ENCODE results near the gene GNE. TPM values are rescaled to one million over a fixed set of nuclear protein-coding genes. Genes with fewer than 3 reads are reported as not detected.

The GNE gene
- total and polyA plus RNA-seq, 2 donors: 5.3 to 6.0 TPM

DNA sequence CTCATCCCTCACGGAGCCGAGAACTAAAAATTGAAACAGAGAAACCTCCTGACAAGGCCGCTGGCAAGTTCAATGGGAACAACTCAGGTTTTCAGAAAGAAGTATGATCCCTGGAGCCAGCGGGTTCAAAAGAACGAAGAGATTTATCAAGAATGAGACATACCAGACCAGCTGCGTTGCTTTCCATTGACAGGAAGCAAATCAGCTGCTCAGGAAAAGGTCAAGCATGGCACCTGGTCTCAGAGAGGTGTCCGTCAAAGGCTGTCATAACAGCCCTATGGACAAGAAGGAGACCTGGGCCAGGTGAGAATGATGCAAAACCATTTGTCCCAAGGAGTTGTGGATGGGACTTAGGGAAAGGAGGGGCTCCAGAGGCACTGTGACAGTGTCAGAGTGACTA lies 34.9 kb upstream of the GNE start:
- no peaks in the 10 kb centered on the region for H3K27me3 ChIP-seq (ENCODE audit: control insufficient read depth in 2 of 2, insufficient read depth in 1 of 2, low read length in 1 of 2)
- no peaks in the 10 kb centered on the region for H3K36me3 ChIP-seq (ENCODE audit: control insufficient read depth in 2 of 2, insufficient read depth in 2 of 2, low read length in 1 of 2)
- H3K4me3 ChIP-seq (ENCODE audit: low read length in 2 of 2): no peak overlapping the region
- DNase-seq (ENCODE audit: low read depth in 6 of 9, low spot score in 9 of 9): no peak
- H3K27ac ChIP-seq (ENCODE audit: low read depth in 1 of 2, low read length in 1 of 2): no peak overlapping the region
- WGBS: 98% methylated on average over 7 of the region's 7 CpGs
- H3K9me3 ChIP-seq (ENCODE audit: control insufficient read depth in 2 of 2, insufficient read depth in 1 of 2, low read length in 1 of 2): no peaks in the 10 kb centered on the region
- H3K4me1 ChIP-seq (ENCODE audit: control insufficient read depth in 2 of 2, insufficient read depth in 2 of 2, low read length in 2 of 2): no peaks in the 10 kb centered on the region

DNA sequence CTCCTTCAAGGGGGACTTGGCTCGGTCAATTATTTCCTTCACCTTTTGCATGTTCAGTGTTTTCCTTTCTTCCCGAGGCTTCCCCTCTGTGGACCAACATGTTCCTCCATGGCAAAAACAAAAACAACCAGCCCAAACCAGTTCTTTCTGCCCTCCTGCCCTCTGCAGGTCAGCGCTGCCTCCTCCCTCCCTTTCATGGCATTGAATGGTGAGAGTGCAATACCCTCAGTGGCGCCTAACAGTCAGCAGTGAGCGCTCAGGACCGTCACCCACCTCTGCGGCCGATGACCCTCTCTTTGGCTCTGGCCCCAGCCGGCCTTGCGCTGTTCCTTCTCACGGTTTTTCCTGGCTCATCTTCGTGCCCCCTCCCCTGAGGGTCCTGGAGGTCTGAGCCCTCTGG lies 34.4 kb upstream of the GNE start:
- no peaks in the 10 kb centered on the region for H3K4me1 ChIP-seq (ENCODE audit: control insufficient read depth in 2 of 2, insufficient read depth in 2 of 2, low read length in 2 of 2)
- H3K27me3 ChIP-seq (ENCODE audit: control insufficient read depth in 2 of 2, insufficient read depth in 1 of 2, low read length in 1 of 2): no peaks in the 10 kb centered on the region
- DNase-seq (ENCODE audit: low read depth in 6 of 9, low spot score in 9 of 9): no peak
- 94% methylated on average over 12 of the region's 12 CpGs for WGBS
- no peak overlapping the region for H3K4me3 ChIP-seq (ENCODE audit: low read length in 2 of 2)
- H3K27ac ChIP-seq (ENCODE audit: low read depth in 1 of 2, low read length in 1 of 2): no peak overlapping the region
- H3K36me3 ChIP-seq (ENCODE audit: control insufficient read depth in 2 of 2, insufficient read depth in 2 of 2, low read length in 1 of 2): no peaks in the 10 kb centered on the region
- H3K9me3 ChIP-seq (ENCODE audit: control insufficient read depth in 2 of 2, insufficient read depth in 1 of 2, low read length in 1 of 2): no peaks in the 10 kb centered on the region

DNA sequence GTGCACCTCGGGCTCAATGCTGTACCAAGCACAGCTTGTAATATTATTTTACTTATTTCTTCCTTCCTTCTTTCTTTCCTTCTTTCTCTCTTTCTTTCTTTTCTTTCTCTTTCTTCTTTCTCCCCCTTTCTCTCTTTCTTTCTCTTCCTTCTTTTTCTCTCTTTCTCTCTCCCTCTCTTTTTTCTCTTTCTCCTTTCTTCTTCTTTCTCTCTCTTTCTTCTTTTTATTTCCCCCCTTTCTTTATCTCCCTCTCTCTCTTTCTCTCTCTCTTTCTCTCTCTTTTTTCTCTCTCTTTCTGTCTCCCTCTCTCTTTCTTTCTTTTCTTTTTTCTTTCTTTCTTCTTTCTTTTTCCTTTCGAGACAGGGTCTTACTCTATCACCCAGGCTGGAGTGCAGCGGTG lies 32.7 kb upstream of the GNE start:
- H3K4me3 ChIP-seq (ENCODE audit: low read length in 2 of 2): no peak overlapping the region
- no peaks in the 10 kb centered on the region for H3K4me1 ChIP-seq (ENCODE audit: control insufficient read depth in 2 of 2, insufficient read depth in 2 of 2, low read length in 2 of 2)
- no peak overlapping the region for H3K27ac ChIP-seq (ENCODE audit: low read depth in 1 of 2, low read length in 1 of 2)
- no peaks in the 10 kb centered on the region for H3K36me3 ChIP-seq (ENCODE audit: control insufficient read depth in 2 of 2, insufficient read depth in 2 of 2, low read length in 1 of 2)
- no peaks in the 10 kb centered on the region for H3K9me3 ChIP-seq (ENCODE audit: control insufficient read depth in 2 of 2, insufficient read depth in 1 of 2, low read length in 1 of 2)
- DNase-seq (ENCODE audit: low read depth in 6 of 9, low spot score in 9 of 9): no peak
- no peaks in the 10 kb centered on the region for H3K27me3 ChIP-seq (ENCODE audit: control insufficient read depth in 2 of 2, insufficient read depth in 1 of 2, low read length in 1 of 2)
- WGBS: 97% methylated on average over 3 of the region's 3 CpGs

DNA sequence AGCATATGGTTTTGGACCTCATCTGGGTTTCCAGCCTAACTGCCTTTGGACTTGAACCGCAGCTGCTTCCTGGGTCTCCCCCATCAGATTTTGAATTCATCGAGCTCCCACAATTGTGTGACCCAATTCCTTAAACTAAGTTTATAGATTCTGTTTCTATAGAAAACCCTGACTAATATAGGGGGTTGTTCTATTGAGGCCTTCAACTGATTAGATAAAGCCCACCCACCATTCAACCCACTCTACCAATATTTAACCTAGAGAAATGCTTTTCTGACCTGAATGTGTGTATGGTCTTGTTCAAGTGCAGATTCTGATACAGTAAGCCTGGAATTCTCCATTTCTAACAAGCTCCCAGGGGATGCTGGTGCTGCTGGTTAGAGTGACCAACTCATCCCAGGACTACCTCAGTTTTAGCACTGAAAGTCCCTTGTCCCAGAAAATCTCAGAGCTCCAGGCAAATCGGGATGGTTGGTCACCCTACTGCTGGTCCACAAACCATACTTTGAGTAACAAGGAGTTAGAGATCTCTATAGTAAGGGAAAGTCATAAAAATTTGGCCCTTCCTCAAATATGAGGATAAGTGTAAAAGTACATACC lies 31.7 kb upstream of the GNE start:
- Histone ChIP-seq H3K9me3 (ENCODE audit: control insufficient read depth in 2 of 2, insufficient read depth in 1 of 2, low read length in 1 of 2) (no peaks in the 10 kb centered on the region), H3K4me1 (ENCODE audit: control insufficient read depth in 2 of 2, insufficient read depth in 2 of 2, low read length in 2 of 2) (no peaks in the 10 kb centered on the region), H3K27ac (ENCODE audit: low read depth in 1 of 2, low read length in 1 of 2) (no peak overlapping the region), H3K4me3 (ENCODE audit: low read length in 2 of 2) (no peak overlapping the region), H3K27me3 (ENCODE audit: control insufficient read depth in 2 of 2, insufficient read depth in 1 of 2, low read length in 1 of 2) (no peaks in the 10 kb centered on the region), H3K36me3 (ENCODE audit: control insufficient read depth in 2 of 2, insufficient read depth in 2 of 2, low read length in 1 of 2) (no peaks in the 10 kb centered on the region)
- WGBS: 95% methylated on average over 3 of the region's 3 CpGs
- DNase-seq (ENCODE audit: low read depth in 6 of 9, low spot score in 9 of 9): no peak

DNA sequence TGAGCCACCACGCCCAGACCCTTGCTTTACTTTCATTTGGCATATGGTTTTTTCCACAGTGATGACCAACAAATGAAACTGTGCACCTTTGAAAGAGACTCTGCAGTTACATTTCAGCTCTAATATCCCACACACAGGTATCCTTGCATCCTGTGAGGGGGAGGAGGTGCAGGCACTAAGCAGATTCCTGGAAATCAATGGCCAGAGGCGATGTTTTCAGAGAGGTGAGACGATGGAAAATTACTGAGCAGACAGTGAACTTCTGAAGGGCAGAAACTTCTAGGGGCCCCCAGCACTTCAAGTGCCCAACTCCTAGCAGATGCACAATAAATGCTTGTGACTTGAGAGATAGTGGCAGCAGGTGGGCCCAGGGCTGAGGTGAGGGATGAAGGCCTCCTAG lies 29.8 kb upstream of the GNE start:
- no peak overlapping the region for H3K4me3 ChIP-seq (ENCODE audit: low read length in 2 of 2)
- H3K27ac ChIP-seq (ENCODE audit: low read depth in 1 of 2, low read length in 1 of 2): no peak overlapping the region
- H3K9me3 ChIP-seq (ENCODE audit: control insufficient read depth in 2 of 2, insufficient read depth in 1 of 2, low read length in 1 of 2): no peaks in the 10 kb centered on the region
- no peaks in the 10 kb centered on the region for H3K4me1 ChIP-seq (ENCODE audit: control insufficient read depth in 2 of 2, insufficient read depth in 2 of 2, low read length in 2 of 2)
- H3K27me3 ChIP-seq (ENCODE audit: control insufficient read depth in 2 of 2, insufficient read depth in 1 of 2, low read length in 1 of 2): no peaks in the 10 kb centered on the region
- no peaks in the 10 kb centered on the region for H3K36me3 ChIP-seq (ENCODE audit: control insufficient read depth in 2 of 2, insufficient read depth in 2 of 2, low read length in 1 of 2)
- WGBS: 96% methylated on average over 3 of the region's 3 CpGs
- DNase-seq (ENCODE audit: low read depth in 6 of 9, low spot score in 9 of 9): no peak

DNA sequence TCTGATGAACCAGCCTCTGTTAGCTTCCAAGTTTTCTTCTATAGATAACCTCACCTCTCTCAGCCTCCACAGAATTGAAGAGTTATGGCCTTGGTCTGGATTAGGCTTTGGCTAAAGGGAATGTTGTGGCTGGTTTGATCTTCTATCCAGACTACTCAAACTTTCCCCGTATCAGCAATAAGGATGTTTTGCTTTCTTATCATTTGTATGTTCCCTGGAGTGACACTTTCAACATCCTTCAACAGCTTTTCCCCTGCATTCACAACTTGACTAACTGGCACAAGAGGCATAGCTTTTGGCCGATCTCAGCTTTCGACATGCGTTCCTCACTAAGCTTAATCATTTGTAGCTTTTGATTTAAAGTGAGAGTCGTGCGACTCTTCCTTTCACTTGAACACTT lies 28.1 kb upstream of the GNE start:
- no peak for DNase-seq (ENCODE audit: low read depth in 6 of 9, low spot score in 9 of 9)
- Histone ChIP-seq H3K4me1 (ENCODE audit: control insufficient read depth in 2 of 2, insufficient read depth in 2 of 2, low read length in 2 of 2) (no peaks in the 10 kb centered on the region), H3K9me3 (ENCODE audit: control insufficient read depth in 2 of 2, insufficient read depth in 1 of 2, low read length in 1 of 2) (no peaks in the 10 kb centered on the region), H3K36me3 (ENCODE audit: control insufficient read depth in 2 of 2, insufficient read depth in 2 of 2, low read length in 1 of 2) (no peaks in the 10 kb centered on the region), H3K4me3 (ENCODE audit: low read length in 2 of 2) (no peak overlapping the region), H3K27ac (ENCODE audit: low read depth in 1 of 2, low read length in 1 of 2) (no peak overlapping the region), H3K27me3 (ENCODE audit: control insufficient read depth in 2 of 2, insufficient read depth in 1 of 2, low read length in 1 of 2) (no peaks in the 10 kb centered on the region)
- 82% methylated on average over 6 of the region's 6 CpGs for WGBS

DNA sequence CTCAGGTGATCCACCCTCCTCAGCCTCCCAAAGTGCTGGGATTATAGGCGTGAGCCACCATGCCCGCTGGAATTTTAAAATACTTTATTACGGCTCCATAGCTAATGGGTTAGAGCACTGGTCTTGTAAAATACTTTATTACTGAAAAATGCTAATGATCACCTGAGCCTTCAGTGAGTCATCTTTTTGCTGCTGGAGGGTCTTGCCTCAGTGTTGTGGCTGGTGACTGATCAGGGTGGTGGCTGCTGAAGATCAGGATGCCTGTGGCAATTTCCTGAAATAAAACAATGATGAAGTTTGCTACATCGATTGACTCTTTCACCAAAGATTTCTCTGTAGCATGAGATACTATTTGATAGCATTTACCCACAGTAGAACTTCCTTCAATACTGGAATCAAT lies 26.0 kb upstream of the GNE start:
- no peaks in the 10 kb centered on the region for H3K27me3 ChIP-seq (ENCODE audit: control insufficient read depth in 2 of 2, insufficient read depth in 1 of 2, low read length in 1 of 2)
- H3K9me3 ChIP-seq (ENCODE audit: control insufficient read depth in 2 of 2, insufficient read depth in 1 of 2, low read length in 1 of 2): no peaks in the 10 kb centered on the region
- WGBS: 97% methylated on average over 4 of the region's 4 CpGs
- H3K4me3 ChIP-seq (ENCODE audit: low read length in 2 of 2): no peak overlapping the region
- H3K36me3 ChIP-seq (ENCODE audit: control insufficient read depth in 2 of 2, insufficient read depth in 2 of 2, low read length in 1 of 2): no peaks in the 10 kb centered on the region
- no peak for DNase-seq (ENCODE audit: low read depth in 6 of 9, low spot score in 9 of 9)
- H3K27ac ChIP-seq (ENCODE audit: low read depth in 1 of 2, low read length in 1 of 2): no peak overlapping the region
- no peaks in the 10 kb centered on the region for H3K4me1 ChIP-seq (ENCODE audit: control insufficient read depth in 2 of 2, insufficient read depth in 2 of 2, low read length in 2 of 2)

DNA sequence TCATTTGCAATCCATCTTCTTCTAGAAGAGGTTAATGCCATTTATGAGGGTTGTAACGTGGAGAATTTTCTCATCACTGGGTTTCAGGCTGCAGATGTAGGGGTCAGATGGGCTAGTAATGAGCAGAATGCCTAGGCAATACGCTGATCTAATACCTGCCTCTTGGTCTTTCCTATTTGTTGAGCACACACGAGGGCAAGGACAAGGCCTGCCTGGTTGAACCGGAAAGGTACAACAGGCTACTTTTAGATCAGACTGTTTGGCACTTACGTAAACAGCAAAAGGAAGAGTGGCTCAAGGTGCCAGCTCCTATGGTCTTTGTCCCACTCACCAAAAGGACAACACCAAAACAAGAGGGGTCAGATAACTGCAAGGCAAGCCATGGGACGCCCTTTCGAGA lies 24.0 kb upstream of the GNE start:
- no peak for DNase-seq (ENCODE audit: low read depth in 6 of 9, low spot score in 9 of 9)
- H3K36me3 ChIP-seq (ENCODE audit: control insufficient read depth in 2 of 2, insufficient read depth in 2 of 2, low read length in 1 of 2): no peaks in the 10 kb centered on the region

DNA sequence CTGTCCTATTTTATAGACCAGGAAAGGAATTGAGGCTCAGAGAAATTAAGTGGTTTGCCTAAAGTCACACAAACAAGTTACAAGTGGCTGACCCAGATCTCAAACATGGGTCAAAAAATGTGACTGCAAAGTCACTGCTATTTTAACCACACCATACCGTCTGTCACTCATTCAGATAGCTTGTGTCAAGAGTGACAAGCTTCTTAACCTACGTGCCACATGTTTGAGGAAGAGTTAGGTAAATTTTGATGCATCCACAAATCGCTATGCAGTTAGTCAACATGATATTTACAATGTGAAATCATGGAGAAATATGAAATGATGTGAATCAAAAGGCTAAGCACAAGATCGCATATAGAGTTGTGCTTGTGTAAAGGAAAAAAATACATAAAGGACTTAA lies 22.7 kb upstream of the GNE start:
- Histone ChIP-seq H3K36me3 (ENCODE audit: control insufficient read depth in 2 of 2, insufficient read depth in 2 of 2, low read length in 1 of 2) (no peaks in the 10 kb centered on the region), H3K27me3 (ENCODE audit: control insufficient read depth in 2 of 2, insufficient read depth in 1 of 2, low read length in 1 of 2) (no peaks in the 10 kb centered on the region), H3K4me1 (ENCODE audit: control insufficient read depth in 2 of 2, insufficient read depth in 2 of 2, low read length in 2 of 2) (no peaks in the 10 kb centered on the region), H3K4me3 (ENCODE audit: low read length in 2 of 2) (no peak overlapping the region), H3K27ac (ENCODE audit: low read depth in 1 of 2, low read length in 1 of 2) (no peak overlapping the region), H3K9me3 (ENCODE audit: control insufficient read depth in 2 of 2, insufficient read depth in 1 of 2, low read length in 1 of 2) (no peaks in the 10 kb centered on the region)
- 97% methylated on average over 4 of the region's 4 CpGs for WGBS
- no peak for DNase-seq (ENCODE audit: low read depth in 6 of 9, low spot score in 9 of 9)

More for the DNA sequence above, 24.0 kb upstream of the GNE start:
- Histone ChIP-seq H3K4me1 (ENCODE audit: control insufficient read depth in 2 of 2, insufficient read depth in 2 of 2, low read length in 2 of 2) (no peaks in the 10 kb centered on the region), H3K27me3 (ENCODE audit: control insufficient read depth in 2 of 2, insufficient read depth in 1 of 2, low read length in 1 of 2) (no peaks in the 10 kb centered on the region), H3K9me3 (ENCODE audit: control insufficient read depth in 2 of 2, insufficient read depth in 1 of 2, low read length in 1 of 2) (no peaks in the 10 kb centered on the region), H3K27ac (ENCODE audit: low read depth in 1 of 2, low read length in 1 of 2) (no peak overlapping the region), H3K4me3 (ENCODE audit: low read length in 2 of 2) (no peak overlapping the region)
- WGBS: 97% methylated on average over 7 of the region's 7 CpGs

DNA sequence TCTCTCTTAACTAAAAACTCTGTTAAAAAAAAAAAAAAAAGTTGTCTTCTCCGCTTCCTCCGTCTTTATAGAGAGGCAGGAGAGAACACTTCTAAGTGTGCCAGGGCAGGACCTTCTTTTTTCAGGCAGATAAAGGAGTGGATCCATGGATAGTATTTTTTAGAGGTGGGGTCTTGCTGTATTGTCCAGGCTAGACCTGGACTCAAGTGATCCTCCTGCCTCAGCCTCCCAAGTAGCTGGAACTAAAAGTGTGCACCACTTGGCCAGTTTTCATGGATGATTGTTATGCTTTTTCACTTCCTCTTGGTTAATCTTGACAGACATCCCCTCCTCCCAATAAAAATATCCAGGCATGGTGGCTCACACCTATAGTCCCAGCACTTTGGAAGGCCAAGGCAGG lies 20.0 kb upstream of the GNE start:
- no peak overlapping the region for H3K4me3 ChIP-seq (ENCODE audit: low read length in 2 of 2)
- WGBS: 96% methylated on average over 2 of the region's 2 CpGs
- no peak overlapping the region for H3K27ac ChIP-seq (ENCODE audit: low read depth in 1 of 2, low read length in 1 of 2)
- no peaks in the 10 kb centered on the region for H3K27me3 ChIP-seq (ENCODE audit: control insufficient read depth in 2 of 2, insufficient read depth in 1 of 2, low read length in 1 of 2)
- no peaks in the 10 kb centered on the region for H3K4me1 ChIP-seq (ENCODE audit: control insufficient read depth in 2 of 2, insufficient read depth in 2 of 2, low read length in 2 of 2)
- H3K36me3 ChIP-seq (ENCODE audit: control insufficient read depth in 2 of 2, insufficient read depth in 2 of 2, low read length in 1 of 2): no peaks in the 10 kb centered on the region
- DNase-seq (ENCODE audit: low read depth in 6 of 9, low spot score in 9 of 9): no peak
- H3K9me3 ChIP-seq (ENCODE audit: control insufficient read depth in 2 of 2, insufficient read depth in 1 of 2, low read length in 1 of 2): no peaks in the 10 kb centered on the region
